Measurements from ENCODE around the gene DNM1. TPM values are rescaled to one million over a fixed set of nuclear protein-coding genes. Genes with fewer than 3 reads are reported as not detected.

Gene DNM1
- total RNA-seq, 1 donor from 2014 or later, result 87.0 TPM

GRCh38 chr9:128266868-128267590 is 63.9 kb downstream of the DNM1 start:
- no peak overlapping the region for H3K27ac Mint-ChIP-seq (ENCODE audit: unreplicated experiment)
- H3K36me3 Mint-ChIP-seq (ENCODE audit: low read depth), result peaks cover 44% of the 10 kb centered on the region
- no peak for DNase-seq (ENCODE audit: low spot score)
- H3K4me3 Mint-ChIP-seq (ENCODE audit: unreplicated experiment), result no peak overlapping the region
- peaks cover 2% of the 10 kb centered on the region for H3K4me1 Mint-ChIP-seq (ENCODE audit: low read depth)
- no peak for TF ChIP-seq CTCF (IDR thresholded peaks at IDR 0.05)
- no peaks in the 10 kb centered on the region for H3K27me3 Mint-ChIP-seq (ENCODE audit: low read depth)
- H3K9me3 Mint-ChIP-seq (ENCODE audit: low read depth), result no peaks in the 10 kb centered on the region

DNA sequence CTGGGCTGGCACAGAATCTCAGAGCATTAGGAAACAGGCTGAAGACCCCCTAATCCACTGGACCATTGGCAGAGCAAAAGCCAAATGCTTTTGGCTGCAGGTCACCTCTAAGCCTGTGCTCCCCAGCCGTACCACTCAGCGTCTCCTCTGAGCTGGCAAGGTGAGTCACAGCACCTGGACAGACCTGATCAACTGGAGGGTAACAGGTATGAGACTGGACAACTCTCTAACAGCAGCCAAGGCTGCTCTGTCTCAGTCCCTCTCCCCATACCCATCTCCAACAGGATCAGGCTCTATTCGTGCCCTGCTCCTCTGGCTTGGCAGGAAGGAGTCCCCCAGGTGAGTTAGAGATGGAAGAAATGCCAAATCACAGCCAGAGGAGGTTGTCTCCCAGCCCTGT is 67.9 kb downstream of the DNM1 start:
- no peak overlapping the region for H3K4me3 Mint-ChIP-seq (ENCODE audit: unreplicated experiment)
- no peak overlapping the region for H3K27ac Mint-ChIP-seq (ENCODE audit: unreplicated experiment)

DNA sequence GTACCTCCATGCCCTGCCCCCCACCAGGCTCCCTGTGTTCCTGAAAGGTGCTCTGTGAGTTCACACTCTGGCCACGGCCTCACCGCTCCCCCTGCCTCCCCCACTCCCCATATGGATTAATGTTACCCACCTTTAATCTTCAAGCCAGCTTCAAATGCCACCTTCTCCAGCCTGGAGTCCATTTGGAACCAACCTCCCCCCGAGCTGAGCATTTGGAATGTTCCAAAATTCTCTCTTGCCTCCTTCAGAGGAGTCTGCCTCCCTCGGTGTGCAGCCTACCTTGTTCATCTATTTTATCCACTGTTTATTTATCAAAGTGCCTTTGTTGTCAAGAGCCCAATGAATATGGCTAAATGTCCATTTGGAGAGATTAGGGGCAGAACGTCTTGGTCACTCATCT is 68.3 kb downstream of the DNM1 start:
- no peak for DNase-seq (ENCODE audit: low spot score)
- H3K9me3 Mint-ChIP-seq (ENCODE audit: low read depth), result no peaks in the 10 kb centered on the region
- peaks cover 27% of the 10 kb centered on the region for H3K4me1 Mint-ChIP-seq (ENCODE audit: low read depth)
- H3K36me3 Mint-ChIP-seq (ENCODE audit: low read depth), result peaks cover 26% of the 10 kb centered on the region
- no peak overlapping the region for H3K4me3 Mint-ChIP-seq (ENCODE audit: unreplicated experiment)
- TF ChIP-seq CTCF (IDR thresholded peaks at IDR 0.05), result no peak
- no peak overlapping the region for H3K27ac Mint-ChIP-seq (ENCODE audit: unreplicated experiment)
- H3K27me3 Mint-ChIP-seq (ENCODE audit: low read depth), result no peaks in the 10 kb centered on the region

More for the DNA sequence above, 67.9 kb downstream of the DNM1 start:
- no peaks in the 10 kb centered on the region for H3K9me3 Mint-ChIP-seq (ENCODE audit: low read depth)
- TF ChIP-seq CTCF (IDR thresholded peaks at IDR 0.05), result no peak
- no peaks in the 10 kb centered on the region for H3K27me3 Mint-ChIP-seq (ENCODE audit: low read depth)
- no peak for DNase-seq (ENCODE audit: low spot score)
- H3K36me3 Mint-ChIP-seq (ENCODE audit: low read depth), result peaks cover 30% of the 10 kb centered on the region
- H3K4me1 Mint-ChIP-seq (ENCODE audit: low read depth), result peaks cover 26% of the 10 kb centered on the region

- no peaks in the 10 kb centered on the region for H3K9me3 Mint-ChIP-seq (ENCODE audit: low read depth)
- peaks cover 15% of the 10 kb centered on the region for H3K36me3 Mint-ChIP-seq (ENCODE audit: low read depth)
- H3K27me3 Mint-ChIP-seq (ENCODE audit: low read depth), result no peaks in the 10 kb centered on the region
- TF ChIP-seq CTCF (IDR thresholded peaks at IDR 0.05), result no peak
- peaks cover 42% of the 10 kb centered on the region for H3K4me1 Mint-ChIP-seq (ENCODE audit: low read depth)
- H3K27ac Mint-ChIP-seq (ENCODE audit: unreplicated experiment), result peak overlapping the region; percentile 87
- DNase-seq (ENCODE audit: low spot score), result no peak
- H3K4me3 Mint-ChIP-seq (ENCODE audit: unreplicated experiment), result peak overlapping the region; percentile 100
These were observed 71.1 kb downstream of the DNM1 start for GRCh38 chr9:128274245-128274644.

- no peak for DNase-seq (ENCODE audit: low spot score)
- peak within 1 kb of the TSS; percentile 100 for H3K4me3 Mint-ChIP-seq (ENCODE audit: unreplicated experiment)
- H3K36me3 Mint-ChIP-seq (ENCODE audit: low read depth), result peaks cover 15% of the 10 kb centered on the region
- TF ChIP-seq CTCF (IDR thresholded peaks at IDR 0.05), result no peak
- no peaks in the 10 kb centered on the region for H3K9me3 Mint-ChIP-seq (ENCODE audit: low read depth)
- H3K4me1 Mint-ChIP-seq (ENCODE audit: low read depth), result peaks cover 44% of the 10 kb centered on the region
- peak within 1 kb of the TSS; percentile 96 for H3K27ac Mint-ChIP-seq (ENCODE audit: unreplicated experiment)
- H3K27me3 Mint-ChIP-seq (ENCODE audit: low read depth), result no peaks in the 10 kb centered on the region
These were observed 72.2 kb downstream of the DNM1 start, which contains the start of gene GOLGA2 for GRCh38 chr9:128275198-128276007. Gene GOLGA2 (minus strand): TSS chr9:128276007. CDS start chr9:128275976, 31 bp downstream.

Measured in chondrocyte (in vitro differentiated cells).